GM21723 (cell line): ENCODE results near the gene SOX9.

ENCODE experiments used
- ATAC-seq: cut with Tn5 transposase; IDR thresholded peaks from one replicate; pipeline ENCODE4 v1.9.1; 2021; ENCODE audit warnings: mild to moderate bottlenecking, moderate library complexity; ENCODE audit not compliant: unreplicated experiment

SOX9 gene

DNA sequence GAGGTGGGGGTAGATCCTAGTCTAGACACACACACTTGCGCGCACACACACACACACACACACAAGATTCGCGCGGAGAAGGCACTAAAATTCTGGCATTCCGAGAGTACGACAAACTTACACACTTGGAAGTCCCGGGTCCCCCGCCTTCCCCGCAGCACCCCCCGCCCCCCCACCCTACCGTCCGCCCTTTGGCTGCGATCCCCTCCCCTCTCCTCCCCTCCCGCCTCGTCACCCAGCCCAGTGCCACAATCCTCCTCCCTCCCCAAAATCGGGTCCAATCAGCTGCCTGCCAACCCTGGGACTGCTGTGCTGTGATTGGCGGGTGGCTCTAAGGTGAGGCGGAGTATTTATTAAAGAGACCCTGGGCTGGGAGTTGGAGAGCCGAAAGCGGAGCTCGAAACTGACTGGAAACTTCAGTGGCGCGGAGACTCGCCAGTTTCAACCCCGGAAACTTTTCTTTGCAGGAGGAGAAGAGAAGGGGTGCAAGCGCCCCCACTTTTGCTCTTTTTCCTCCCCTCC, at the start of gene SOX9:
Gene SOX9 (plus strand): TSS at position 379 of the 522 bp plus-strand sequence. CDS start 372 bp downstream, outside the sequence.
- peak; percentile 81 for ATAC-seq

- no peak for ATAC-seq
Measured at GRCh38 chr17:72071330-72071729, 49.5 kb upstream of the SOX9 start.

GRCh38 chr17:72075995-72076677, 44.7 kb upstream of the SOX9 start:
- no peak for ATAC-seq

DNA sequence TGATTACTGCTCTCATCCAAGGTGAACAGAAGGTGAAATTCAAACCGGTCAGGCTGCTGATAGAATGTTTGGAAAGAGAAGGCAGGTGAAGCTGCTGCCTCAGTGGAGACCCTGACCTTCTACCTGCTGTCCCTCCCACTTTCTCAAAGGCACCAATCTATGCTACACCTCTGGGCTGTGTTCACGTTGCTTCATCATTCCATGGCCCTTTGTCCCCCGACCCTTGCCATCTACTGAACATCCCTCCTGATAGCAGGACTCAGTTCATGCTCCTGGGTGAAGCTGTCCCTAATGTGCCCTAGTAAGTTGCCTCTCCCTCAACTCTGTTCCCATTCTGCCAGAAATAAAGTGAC, 44.2 kb upstream of the SOX9 start:
- ATAC-seq, result no peak

- no peak for ATAC-seq
Measured at GRCh38 chr17:72077326-72077960, 43.4 kb upstream of the SOX9 start.

- no peak for ATAC-seq
Measured at GRCh38 chr17:72079700-72080099, 41.1 kb upstream of the SOX9 start.

- ATAC-seq, result no peak
Measured at GRCh38 chr17:72087876-72088275, 32.9 kb upstream of the SOX9 start.

DNA sequence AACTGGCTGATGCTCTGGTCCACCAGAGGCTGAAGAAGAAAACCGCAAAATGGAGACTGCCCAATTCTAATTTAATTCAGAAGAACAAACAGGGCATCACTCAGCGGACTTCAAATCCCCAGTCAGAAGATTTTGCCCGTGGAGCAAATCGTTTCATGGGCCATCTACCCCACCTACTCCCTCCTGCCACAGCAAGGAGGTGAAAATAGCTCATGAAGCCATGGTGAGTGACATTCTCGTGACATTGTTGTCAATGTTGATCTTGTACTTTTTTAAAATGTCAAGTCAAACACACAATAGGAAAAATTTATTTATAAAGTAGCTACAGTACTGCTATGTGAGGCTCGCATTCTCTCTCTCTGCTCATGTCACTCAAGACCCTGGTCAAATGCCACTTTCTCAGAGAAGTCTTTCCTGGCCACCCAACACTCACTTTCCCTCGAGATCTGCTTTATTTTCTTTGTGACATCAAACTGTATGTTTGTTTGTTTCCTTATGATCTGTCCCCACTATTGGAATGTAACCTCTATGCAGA, 31.3 kb upstream of the SOX9 start:
- ATAC-seq, result no peak

DNA sequence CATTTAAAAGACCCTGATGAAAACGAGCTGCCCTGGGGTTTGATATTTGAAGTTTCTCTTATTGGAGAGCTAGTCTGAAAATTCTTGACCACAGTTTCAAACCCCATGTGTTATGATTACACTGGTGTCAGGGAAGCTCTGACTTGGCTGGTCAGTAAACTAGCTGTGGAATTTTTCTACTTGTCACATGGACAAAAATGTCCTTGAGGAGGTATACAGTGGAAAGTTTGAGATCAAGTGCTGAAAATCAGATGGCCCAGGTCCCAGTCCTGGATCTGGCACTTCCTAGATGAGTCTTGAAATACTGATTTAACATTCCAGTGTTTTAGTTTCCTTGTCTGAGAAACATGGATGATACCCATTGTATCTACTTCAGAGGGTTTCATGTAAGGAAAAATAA, 30.7 kb upstream of the SOX9 start:
- ATAC-seq, result no peak

DNA sequence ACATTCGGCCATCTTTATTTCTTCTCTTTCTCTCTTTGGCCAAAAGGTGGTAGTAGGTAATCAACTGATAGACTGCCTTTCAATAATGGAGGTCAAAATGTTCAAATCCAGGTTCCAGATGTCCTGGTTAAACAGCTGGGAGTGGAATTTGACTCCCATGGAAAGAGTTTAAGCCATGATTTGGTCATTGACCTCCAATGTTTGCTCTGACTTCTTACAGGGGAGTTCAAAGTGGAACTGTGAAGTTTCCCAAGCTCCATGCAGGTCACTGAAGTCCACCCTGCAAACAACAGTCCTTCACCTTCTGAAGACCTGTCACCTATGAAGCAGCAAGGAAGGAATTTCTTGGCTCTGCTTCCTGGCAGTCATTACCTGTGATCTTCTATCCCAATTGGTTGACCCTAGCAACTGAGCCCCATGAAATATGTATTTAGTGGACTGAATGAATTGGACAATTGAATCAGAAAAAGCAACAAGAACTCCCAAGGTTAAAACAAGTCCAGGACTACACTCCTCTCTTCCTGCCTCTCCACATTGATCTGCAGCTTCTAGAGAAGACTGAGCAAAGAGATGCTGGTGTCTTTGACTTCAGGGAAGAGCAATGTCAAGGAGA, 28.0 kb upstream of the SOX9 start:
- no peak for ATAC-seq

DNA sequence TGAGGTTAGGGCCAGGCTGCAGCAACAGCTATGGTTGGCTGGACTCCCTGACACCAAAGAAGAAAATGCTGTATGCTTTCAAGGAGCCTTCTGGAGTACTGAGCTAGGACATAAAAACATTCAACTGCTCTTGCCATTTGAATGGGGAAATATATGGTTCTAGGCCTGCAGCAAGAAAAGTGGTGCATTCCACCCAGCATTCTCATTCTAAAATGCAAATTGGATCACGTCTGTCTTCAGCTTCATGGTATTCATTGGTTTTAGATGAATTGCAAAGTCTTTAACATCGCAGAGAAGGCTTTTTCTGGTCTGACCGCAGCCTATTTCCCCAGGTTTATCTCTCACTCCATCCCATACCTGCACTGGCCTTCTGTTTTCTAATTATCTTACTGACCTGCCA, 27.1 kb upstream of the SOX9 start:
- no peak for ATAC-seq

GRCh38 chr17:72095316-72095715, 25.5 kb upstream of the SOX9 start:
- no peak for ATAC-seq

DNA sequence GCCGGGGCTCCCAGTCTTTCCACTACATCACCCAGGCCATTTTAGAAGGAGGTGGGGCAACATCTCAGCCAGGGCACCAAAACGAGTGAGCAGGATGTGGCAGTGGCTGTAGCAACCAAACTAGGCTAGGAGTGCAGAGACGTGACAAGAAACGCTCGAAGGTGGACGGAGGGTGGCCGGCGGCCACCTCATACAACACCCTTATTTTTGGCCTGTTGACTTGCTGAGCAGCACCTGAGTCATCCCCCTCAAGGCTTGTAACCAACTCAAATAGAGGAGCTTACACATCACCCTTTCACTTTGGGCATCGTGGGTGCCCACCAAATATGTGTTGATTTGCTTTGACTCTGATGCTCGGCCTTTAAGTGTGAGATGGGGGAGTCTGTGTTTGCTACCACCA, 23.7 kb upstream of the SOX9 start:
- no peak for ATAC-seq

- no peak for ATAC-seq
Measured at GRCh38 chr17:72099919-72100318, 20.9 kb upstream of the SOX9 start.

- ATAC-seq, result no peak
Measured at GRCh38 chr17:72100470-72100869, 20.4 kb upstream of the SOX9 start.

DNA sequence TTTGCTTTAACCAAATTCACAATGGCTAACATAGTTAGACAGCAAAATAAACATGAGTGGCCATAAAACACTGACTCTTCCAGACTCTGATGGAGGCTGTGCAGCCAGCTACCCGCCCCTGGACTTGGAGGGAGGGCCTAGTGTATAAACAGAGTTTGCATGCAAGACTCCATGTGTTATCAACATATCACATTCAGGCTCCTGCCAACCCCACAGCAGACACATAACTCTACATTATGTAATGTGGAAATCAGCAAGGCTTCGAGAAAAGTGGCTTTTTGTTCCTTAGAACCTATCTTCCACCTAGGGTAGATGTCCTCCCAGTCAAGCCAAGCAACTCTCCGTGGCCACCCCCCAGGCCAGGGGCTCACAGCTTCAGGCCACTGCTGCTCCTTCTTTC, 19.3 kb upstream of the SOX9 start:
- no peak for ATAC-seq

GRCh38 chr17:72102366-72102765, 18.5 kb upstream of the SOX9 start:
- no peak for ATAC-seq

DNA sequence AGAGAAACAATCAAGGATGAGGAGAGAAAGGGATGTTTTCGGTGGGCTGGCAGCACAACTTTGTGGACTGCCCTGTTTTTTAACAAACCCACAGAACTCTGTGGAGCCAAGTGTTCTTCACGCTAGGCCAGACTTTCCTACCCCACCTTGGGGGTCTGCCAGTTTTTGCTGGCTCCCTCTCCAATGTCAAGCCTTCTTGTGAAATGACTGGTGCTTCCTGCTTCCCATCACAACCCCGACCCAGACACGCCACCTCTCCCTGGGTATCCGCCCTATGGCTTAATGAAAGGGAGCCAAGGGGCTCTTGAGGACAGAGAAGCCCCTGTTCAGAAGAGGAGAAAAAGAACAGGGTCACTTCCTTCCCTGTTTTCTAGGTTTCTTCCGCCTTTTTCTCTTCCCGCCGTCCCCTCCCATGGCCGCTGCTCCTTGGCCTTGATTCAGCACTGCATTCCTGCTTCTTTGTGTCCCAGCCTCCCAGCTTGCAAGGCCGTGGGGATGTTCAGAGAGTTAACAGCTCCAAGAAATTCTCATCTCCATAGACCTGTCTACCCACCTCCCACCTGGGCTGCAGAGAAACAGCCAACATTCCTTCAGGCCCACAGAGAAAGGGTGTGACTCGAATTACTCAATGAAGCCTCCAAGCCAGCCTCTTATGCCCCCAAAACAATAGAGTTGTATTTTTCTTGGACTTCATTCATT, 16.5 kb upstream of the SOX9 start:
- ATAC-seq, result no peak

- no peak for ATAC-seq
Measured at GRCh38 chr17:72104863-72105234, 16.0 kb upstream of the SOX9 start.

DNA sequence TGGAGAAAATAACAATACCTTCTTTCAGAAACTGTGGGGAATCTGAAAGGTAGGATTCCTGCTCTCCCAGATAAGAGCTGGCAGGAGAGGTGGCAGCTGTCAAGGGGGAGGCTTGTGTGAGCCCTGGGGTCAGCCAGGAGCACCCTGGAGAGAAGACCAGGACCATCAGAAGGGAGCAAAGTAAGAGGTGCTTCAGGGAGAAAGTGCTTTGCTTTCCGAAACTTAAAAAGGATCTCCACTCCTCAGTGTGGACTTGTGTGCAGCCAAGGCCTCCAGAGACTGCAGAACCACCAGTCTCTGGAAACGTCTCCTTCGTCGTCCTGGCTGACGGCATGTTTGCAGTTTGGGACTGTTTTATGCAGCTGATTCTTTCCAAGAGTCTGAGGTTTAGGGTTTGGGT, 13.7 kb upstream of the SOX9 start:
- no peak for ATAC-seq

GRCh38 chr17:72110231-72110941, 10.4 kb upstream of the SOX9 start:
- ATAC-seq, result no peak
